GM18499 (cell line): ENCODE results near the gene NR2C2.

Source experiments
- ATAC-seq: cut with Tn5 transposase; IDR thresholded peaks from one replicate; pipeline ENCODE4 v1.9.1; 2021; ENCODE audit warnings: moderate number of reproducible peaks; ENCODE audit not compliant: insufficient read depth, unreplicated experiment

The NR2C2 gene

DNA sequence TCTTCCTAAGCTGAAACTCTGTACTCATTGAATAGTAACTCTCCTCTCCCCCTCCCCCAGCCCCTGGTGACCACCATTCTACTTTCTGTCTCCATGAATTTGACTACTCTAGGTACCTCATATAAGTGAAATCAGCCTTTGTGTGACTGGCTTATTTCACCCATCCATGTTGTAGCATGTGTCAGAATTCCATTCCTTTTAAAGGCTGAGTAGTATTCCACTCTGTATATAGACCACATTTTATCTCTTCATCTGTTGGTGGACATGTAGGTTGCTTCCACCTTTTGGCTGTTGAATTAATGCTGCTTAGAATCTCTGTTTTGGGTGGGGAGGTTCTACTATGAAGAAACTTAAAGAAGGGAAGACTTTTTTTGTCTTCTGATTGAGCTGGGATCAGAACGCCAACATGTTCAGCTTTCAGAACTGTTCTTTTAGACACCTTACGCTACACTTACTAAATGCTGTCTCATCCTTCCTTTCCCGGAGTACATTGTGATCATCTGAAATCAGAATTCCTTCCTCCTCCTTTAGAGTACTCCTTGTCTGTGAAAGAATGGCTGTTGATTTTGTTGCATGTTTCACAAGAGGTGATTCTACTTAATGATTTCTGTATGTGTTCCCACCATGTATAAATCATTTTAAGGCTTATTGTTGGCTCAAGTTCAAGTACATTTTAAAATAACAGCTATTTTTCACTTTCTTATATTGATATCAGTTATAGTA, 67.4 kb downstream of the NR2C2 start:
- ATAC-seq = no peak

DNA sequence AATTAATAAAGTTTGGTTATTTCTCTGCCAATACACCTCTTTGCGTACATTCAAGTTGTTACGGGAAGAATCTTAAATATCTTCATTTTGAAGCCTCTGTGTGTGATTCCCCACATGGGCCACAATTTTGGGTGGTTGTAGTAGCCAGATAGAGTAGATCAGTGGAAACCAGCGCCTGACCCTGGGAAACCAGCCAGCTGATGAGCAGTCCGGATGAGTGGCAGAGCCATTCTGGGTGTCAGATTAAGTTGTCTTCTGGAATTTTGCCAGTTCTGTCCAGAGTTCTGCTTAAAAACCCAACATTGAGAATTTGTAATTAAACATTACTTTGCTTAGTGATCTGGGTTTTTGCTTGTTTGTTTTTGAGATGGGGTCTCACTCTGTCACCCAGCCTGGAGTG, 68.1 kb downstream of the NR2C2 start:
- no peak for ATAC-seq

DNA sequence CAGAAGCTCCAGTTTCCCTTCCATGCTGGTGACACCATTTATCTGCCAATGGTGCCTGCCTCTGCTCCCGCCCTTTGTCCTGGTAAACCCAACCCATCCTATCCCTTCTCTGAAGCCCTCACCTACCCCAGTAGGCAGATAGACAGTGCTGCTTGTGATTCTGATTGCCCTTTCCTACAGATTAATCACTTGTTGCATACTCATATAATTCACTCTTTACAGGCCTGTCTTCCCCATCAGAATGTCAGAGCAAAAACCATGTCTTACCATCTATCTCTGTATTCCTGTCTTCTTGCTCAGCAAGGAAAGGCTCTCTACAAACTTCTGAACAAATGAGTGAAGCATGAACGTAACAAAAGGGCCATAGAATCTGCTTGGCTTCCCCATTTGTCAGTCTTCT, 69.8 kb downstream of the NR2C2 start:
- ATAC-seq = no peak

DNA sequence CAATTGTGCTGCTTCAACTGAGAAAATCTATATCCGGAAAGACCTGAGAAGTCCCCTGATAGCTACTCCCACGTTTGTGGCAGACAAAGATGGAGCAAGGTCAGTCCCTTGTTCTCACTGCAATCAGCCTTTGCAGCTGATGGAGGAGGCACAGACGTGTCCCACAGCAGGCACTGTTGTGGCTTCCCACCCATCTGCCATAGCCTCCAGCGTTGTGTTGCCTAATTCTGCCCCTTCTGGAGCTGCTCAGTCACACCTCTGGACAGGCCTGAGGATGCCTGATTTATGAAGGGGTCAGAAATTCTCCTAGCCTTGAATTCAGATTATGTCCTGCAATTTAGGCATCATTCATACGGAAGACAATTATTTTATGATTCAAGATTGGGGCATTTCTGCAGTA, 75.9 kb downstream of the NR2C2 start:
- ATAC-seq = no peak

DNA sequence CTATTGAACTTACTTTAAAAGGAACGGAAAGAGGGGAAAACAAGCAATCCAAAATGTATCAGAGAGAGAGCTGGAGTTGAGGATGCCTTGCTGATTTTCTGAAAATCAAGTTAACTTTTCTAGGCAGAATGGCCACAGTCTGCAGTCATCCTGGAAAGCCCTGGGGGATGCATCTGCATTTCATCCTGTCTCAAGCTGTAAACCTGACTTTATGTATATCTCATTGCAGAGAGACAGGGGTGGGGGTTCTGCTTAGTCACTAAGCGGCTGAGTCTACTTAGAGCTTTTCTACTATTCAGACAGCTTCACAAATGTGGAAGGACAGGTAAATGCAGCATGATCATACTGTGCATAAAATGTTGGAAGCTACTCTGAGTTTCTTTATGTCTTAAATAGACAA, 76.3 kb downstream of the NR2C2 start:
- ATAC-seq = no peak

DNA sequence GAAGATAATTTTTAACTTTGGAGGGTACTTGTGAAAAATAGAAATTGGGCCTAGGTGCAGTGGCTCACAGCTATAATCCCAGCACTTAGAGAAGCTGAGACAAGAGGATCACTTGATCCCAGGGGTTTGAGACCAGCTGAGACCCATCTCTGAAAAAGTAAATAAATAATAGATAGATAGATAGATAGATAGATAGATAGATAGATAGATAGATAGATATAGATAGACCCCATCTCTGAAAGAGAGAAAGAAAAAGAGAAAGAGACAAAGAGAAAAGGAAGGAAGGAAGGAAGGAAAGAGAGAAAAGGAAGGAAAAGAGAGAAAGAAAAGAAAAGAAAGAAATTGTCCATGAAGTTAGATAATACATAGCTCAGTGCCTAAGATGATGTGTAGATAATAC, 82.2 kb downstream of the NR2C2 start:
- ATAC-seq = no peak

DNA sequence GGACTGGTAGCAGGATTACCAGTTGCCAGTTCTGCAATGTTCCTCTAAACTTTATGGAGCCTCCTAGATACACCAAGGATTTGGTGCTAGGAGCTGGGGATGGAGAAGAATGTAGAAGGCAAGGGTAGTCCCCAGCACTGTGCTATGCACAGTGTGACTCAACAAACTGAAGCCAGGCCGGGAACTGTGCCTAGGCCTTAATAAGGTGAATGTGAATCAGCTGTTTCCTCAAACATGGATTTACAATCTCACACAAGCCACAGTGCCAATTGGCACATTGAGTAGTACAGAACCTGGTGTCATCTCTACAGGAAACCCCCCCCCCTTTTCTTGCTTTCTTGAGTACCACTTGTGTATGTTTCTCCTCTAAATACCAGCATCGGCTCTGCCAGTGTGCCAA, 85.3 kb downstream of the NR2C2 start:
- no peak for ATAC-seq

DNA sequence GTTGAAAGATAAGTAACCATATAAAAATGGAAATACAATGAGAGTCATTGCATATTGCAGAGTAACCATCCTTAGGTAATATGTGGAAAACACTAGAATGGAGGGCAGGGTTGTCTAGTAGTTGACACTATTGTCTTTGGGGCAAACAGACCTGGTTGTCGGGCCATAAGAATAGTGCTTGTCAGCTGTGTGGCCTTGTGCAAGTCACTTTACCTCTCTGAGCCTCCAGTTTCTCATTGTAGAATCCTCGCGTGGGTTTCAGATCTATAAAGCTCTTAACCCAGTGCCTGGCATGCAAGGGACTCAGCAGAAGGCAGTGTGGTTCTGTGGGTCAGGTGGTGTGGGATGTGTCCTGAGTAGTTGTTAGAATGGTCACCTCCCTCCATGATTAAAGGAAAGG, 85.7 kb downstream of the NR2C2 start:
- ATAC-seq = no peak

DNA sequence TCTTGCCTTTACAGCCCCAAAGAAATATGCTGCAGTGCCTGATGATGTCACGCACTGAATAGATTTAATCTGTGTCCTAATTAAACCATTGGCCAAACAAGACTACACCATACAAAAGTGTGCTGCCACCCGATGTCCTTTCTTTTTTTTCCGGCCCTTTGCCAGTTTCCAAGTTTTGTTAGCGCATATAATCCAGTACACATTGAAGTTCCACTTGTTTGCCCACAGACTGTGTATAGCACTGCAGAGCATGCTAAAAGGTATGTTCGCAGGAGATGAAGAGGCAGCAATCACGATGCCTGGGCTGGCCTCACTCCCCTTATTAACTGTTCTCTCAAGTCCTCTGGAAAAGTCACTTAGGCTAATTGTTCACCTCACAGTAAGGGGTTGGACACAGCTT, 90.9 kb downstream of the NR2C2 start:
- ATAC-seq = no peak

DNA sequence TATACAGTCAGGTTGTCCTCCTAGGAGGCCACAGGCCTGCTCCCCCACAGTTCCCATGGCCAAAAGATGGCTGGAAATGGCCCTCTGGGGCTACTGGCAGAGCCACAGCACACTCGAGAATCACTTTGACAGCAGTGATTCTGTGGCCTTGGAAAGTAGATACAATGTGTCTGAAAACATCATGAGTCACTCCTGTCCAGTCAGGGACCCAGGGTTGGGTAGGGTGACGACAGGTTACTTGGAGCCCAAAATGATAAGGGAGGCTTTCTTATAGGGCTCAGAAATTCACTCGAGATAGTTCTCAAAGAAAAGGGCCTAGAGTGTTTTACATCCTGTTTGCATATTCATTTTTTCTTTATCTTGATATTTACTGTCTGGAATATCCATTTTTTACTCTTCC, 93.5 kb downstream of the NR2C2 start:
- ATAC-seq = no peak

DNA sequence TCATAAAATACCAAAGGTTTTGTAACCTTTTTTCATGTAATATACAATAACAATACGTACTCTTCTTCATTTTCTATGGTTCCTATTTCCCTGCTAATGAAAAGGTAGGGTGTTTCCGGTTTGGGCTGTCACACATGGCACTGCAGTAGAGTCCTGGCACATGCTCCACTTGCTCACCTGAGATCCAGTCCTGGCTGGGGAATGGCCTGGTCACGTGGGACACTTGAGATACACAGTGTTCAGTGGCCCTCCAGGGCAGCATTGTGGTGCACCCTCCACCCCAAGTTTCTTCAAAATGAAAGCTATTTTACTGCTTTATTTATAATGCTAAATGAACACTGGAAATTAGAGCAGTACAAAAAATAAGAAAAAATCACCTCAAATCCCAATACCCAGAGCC, 94.6 kb downstream of the NR2C2 start:
- ATAC-seq = no peak

DNA sequence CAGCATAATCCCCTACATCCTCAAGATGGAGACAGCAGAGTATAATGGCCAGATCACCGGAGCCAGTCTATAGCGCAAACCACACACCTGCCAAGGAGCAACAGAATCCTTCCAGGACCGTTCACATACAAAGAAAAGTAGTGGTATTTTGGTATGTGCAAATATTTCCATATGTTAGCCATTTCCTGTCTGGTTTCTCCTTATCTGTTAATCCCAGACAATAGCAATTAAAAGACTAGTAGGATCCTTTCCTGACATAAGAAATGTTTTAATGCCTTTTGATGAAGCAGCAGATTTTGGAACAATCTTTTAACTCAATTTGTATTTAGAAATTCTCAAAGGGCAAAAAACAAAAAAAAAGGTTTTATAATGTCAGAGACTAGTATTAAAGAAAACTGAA, 95.6 kb downstream of the NR2C2 start:
- ATAC-seq = no peak

DNA sequence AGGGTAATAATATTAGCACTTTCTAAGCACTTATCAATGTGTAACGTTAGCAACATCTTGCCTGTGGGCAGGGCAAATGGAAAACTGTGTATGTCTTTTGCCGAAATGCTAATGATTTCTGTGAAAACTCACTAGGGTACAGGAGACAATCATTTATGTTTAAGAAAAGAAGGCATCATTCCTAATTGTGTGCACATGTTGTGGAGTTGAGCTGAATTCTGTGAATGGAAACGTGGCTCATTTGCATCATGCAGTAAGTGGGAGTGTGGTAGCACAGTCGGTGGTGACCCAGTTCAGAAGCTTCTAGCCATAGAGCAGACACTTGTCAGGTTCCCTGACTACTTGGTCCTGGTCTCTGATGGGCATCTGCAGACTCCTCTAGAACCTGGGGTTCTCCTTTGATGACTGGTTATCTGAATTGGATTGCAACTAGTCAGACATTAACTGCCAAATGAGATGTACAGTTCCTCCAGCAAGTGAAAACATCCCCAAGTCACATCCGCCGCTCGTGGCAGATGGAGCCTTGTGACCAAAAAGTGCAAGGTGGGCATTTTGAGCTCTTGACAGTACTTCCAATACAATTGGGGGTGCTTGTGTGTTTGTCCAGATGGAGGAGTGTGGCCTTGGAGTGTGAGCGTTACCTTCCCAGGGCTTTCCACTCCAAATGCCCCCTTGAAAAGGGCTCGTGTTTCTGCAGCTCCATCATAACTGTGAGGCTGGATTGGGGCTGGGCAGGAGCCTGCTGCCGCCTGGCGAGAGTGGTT, 96.2 kb downstream of the NR2C2 start:
- ATAC-seq = no peak

DNA sequence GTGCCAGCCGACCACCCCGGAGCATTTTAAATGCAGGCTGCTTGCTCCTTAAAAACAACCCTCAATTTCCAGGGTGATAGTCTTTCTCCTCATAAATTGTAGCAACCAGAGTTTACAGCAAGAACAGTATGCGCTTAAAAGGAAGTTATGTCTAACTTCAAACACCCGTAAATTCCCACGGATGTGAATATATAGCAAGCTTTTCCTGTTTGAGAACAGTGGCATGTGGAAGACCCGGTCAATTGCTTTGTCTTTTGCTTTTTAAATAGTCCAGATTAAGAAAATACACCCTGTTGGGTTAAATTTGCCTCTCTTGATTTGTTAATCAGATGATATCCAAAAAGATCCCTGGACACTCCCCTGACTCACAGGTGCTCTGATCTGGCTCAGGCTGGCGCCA, 96.9 kb downstream of the NR2C2 start:
- no peak for ATAC-seq

DNA sequence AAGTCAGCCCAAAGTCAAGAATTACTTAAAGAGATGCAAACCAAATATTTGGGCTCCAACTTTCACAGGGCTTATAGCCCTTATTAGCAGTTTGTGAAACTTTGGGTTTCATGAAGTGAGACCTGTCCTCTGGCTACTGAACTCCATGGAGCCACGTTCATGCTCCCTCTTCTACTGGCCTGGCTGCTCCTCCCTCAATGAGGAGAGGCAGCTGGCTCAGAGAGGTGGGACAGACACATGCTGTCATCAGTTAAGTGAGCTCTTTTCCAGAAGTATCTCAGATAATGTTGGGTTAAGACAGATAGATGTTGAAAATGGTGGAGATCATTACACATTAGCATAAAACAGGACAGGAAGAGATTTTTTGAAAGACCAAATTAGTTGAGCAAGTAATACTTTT, 98.3 kb downstream of the NR2C2 start:
- ATAC-seq = no peak

DNA sequence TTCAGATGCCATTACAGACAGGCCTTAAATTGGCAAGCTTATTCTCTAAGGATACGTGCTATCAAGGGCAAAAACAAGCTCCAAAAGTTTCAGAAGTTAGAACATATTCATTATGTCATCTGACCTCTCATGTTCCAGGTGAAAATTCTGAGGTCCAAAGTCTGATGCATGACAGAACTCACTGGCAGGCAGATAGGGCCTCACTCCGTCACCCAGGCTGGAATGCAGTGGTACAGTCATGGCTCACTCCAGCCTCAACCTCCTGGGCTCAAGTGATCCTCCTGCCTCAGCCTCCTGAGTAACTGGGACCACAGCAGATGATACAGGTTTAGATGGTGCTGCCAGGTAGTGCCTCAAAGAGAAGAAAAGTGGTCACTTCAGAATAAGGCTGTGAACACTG, 102.2 kb downstream of the NR2C2 start:
- ATAC-seq = no peak

DNA sequence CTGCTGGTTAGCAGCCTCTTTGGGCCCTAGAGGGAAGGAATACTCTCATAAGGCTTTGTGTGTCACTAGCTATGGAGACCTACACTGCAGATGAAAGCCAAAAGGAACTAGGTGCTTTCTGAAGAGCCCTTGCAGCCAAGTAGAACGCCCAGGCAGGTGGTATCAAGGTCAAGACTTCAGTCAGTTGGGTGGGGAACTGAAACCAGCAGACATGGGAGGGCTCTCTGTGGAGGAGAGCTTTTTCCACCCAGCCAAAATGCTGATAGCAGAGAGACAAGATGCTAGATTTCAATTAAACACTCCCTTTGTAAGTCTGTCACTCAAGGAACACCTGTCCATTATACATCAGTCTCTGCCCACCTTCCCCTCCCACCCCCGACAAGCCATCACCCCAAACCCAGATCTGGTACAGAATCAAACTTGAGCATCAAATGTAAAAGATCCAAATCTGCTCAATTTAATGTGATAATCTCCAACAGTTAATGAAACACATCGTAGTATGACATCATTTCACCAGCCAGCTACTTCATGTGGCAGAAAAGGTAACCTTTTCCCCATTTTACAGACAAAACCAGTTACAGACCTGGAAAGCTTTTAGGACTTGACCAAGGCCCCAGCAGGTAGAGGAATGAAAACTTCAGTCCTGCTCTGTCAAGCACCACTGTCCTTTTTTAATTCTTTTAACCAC, 103.2 kb downstream of the NR2C2 start:
- peak; percentile 55 for ATAC-seq

DNA sequence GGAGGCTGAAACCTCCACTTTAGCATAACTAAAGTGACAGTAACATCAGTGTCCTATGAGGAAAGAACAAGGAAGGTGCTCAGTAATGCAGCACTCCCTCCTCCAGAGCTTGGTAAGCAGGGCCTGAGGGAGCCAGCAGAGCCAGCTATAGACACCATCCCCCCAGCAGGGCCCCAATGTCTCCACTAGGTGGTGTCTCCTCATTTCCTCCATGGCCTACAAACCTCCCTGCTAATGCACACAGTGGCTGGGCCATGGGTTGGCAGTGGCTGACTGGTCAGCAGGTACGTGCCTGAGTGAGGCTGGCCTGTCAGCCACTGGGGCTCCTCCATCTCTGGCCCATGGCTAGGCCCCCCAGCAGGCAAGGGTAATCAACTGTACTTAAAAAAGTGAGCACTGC, 104.1 kb downstream of the NR2C2 start:
- peak; percentile 46 for ATAC-seq

DNA sequence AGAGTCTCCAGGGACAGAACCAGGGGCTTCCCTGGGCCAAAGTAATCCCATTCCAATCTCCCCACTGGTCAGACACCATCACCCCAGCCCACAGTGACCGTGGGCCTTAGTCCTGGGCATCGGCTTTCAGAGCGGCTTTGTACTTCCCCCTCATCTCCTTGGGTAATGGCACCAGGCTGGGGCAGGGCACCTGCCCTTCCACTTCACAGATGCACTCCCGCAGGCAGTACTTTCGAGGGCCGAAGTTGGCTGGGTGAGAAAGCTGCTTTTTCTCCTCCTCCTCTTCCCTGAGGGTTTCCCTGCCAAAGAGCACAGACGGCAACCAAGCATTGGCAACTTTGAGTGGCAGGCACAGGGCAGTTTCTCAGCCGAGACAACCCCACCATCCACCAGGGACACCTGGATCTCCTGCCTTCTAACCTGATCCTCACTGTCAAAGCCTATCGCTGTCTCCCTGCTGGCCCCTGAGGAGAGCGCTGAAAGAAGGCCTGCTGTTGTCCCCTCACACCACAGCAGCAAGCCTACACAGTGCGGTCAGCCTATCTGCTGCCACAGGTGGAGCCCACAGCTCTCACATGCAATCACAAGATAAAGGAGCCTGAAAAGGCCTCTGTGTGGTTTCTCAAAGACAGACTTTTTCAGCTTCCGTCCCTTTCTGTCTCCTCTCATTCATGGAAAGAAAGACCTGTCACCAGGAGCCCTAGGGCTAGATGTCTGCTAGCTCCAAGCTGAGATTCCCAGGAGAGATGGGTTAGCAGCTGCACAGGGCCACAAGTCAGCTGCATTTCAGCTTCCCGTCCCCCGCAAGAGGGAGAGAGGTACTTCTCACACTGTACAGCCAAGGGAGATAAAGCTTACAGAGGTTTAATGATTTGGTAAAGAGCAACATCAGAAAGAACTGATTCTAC, 105.2 kb downstream of the NR2C2 start:
- no peak for ATAC-seq

DNA sequence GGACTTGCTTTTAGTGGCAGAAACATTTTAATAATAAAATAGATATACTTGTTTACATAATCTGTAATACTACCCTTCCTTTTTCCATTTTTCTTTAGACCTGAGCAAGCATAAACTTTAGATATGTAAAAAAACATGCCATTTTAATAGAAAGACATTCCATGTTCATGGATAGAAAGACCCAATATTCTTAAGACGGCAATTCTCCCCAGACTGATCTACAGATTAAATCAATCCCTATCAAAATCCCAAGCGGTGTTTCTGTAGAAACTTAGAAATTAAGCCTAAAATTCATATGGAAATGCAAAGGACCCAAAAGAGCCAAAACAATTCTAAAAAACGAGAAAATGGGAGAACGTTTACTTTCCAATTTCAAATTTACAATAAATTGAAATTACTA, 106.2 kb downstream of the NR2C2 start:
- ATAC-seq = no peak
